Neural cell (in vitro differentiated cells): ENCODE results near the gene HLTF.

Experiments
- EP300 ChIP-seq: fragments of 450-650 bp; conservative IDR thresholded peaks from 2 replicates; pipeline ENCODE4 v1.6.1; 2014; ENCODE audit warnings: antibody characterized with exemption, mild to moderate bottlenecking, moderate library complexity; ENCODE audit not compliant: poor library complexity, severe bottlenecking
- EZH2 ChIP-seq: fragments of 200-600, 300-800 bp; shearing (Covaris generic), sonication (generic); IDR thresholded peaks from 2 replicates; pipeline ENCODE4 v1.6.1; 2014; ENCODE audit warnings: antibody characterized with exemption, low read length, borderline replicate concordance, mild to moderate bottlenecking; ENCODE audit not compliant: insufficient read depth, poor library complexity, severe bottlenecking
- POLR2AphosphoS5 ChIP-seq: IDR thresholded peaks from 2 replicates; pipeline ENCODE4 v1.6.1; 2012
- RAD21 ChIP-seq: fragments of 450-650 bp; conservative IDR thresholded peaks from 2 replicates; pipeline ENCODE4 v1.6.1; 2014; ENCODE audit warnings: antibody characterized with exemption, mild to moderate bottlenecking, moderate library complexity
- TAF1 ChIP-seq: IDR thresholded peaks from 2 replicates; pipeline ENCODE4 v1.6.1; 2012; ENCODE audit warnings: low read depth
- TF ChIP-seq, protein P1 (sequence below): fragments of 450-650 bp; IDR thresholded peaks from 2 replicates; pipeline ENCODE4 v1.5.1; 2014; ENCODE audit warnings: antibody characterized with exemption, mild to moderate bottlenecking, moderate library complexity; ENCODE audit not compliant: poor library complexity, severe bottlenecking

DNA sequence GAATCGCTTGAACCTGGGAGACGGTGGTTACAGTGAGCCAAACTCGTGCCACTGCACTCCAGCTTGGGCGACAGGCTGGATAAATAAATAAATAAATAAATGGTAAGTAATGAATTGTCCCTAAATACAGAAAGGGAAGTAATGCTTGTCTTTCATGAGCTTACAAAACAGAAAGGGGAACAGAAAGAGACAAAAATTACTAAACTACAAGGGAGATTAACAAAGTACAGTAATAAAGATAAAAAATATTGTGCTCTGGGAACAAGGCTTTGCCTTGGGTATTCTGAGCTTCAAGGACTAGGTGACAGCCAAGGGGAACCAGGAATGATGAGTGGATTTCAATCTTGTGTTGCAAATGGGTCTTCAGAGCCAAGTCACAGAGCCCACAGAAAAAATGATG, 9.2 kb upstream of the HLTF start:
- TF ChIP-seq, protein P1, sequence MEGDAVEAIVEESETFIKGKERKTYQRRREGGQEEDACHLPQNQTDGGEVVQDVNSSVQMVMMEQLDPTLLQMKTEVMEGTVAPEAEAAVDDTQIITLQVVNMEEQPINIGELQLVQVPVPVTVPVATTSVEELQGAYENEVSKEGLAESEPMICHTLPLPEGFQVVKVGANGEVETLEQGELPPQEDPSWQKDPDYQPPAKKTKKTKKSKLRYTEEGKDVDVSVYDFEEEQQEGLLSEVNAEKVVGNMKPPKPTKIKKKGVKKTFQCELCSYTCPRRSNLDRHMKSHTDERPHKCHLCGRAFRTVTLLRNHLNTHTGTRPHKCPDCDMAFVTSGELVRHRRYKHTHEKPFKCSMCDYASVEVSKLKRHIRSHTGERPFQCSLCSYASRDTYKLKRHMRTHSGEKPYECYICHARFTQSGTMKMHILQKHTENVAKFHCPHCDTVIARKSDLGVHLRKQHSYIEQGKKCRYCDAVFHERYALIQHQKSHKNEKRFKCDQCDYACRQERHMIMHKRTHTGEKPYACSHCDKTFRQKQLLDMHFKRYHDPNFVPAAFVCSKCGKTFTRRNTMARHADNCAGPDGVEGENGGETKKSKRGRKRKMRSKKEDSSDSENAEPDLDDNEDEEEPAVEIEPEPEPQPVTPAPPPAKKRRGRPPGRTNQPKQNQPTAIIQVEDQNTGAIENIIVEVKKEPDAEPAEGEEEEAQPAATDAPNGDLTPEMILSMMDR: no peak
- no peak for TF ChIP-seq POLR2AphosphoS5
- TF ChIP-seq RAD21: no peak
- no peak for TF ChIP-seq TAF1
- TF ChIP-seq EP300: no peak
- TF ChIP-seq EZH2: no peak
